CD4-positive, CD25-positive, alpha-beta regulatory T cell (primary cell): ENCODE results near the gene DGKG. TPM values are rescaled to one million over a fixed set of nuclear protein-coding genes. Genes with fewer than 3 reads are reported as not detected.

Experiments
- ATAC-seq, 2 donors: fragments of 150-1000 bp; cut with Tn5 transposase; one replicate each; pipeline ENCODE4 v1.10.0; 2021; ENCODE audit warnings: low read depth in 2 of 2, moderate number of reproducible peaks in 2 of 2, moderate library complexity in 1 of 2
- DNase-seq, 3 donors: peaks; one replicate each; pipeline versions ENCODE4 v3.0.0 to v3.0.0-alpha.2; 2012 to 2022; ENCODE audit warnings: mixed read lengths in 1 of 3
- H3K27ac ChIP-seq: one replicate; pipeline ENCODE4 v1.7.0; 2013; ENCODE audit warnings: mild to moderate bottlenecking, low read length; ENCODE audit not compliant: insufficient read depth, poor library complexity, severe bottlenecking
- H3K27me3 ChIP-seq: one replicate; pipeline ENCODE4 v1.7.0; 2013; ENCODE audit warnings: low read length; ENCODE audit not compliant: control insufficient read depth, insufficient read depth
- H3K36me3 ChIP-seq: one replicate; pipeline ENCODE4 v1.7.0; 2013; ENCODE audit warnings: mild to moderate bottlenecking, low read length, moderate library complexity; ENCODE audit not compliant: control insufficient read depth, insufficient read depth
- H3K4me1 ChIP-seq: 2 replicates; pipeline ENCODE4 v1.7.0; 2013; ENCODE audit warnings: mild to moderate bottlenecking, low read length; ENCODE audit not compliant: insufficient read depth, control insufficient read depth, poor library complexity, severe bottlenecking
- H3K4me3 ChIP-seq: one replicate; pipeline ENCODE4 v1.7.0; 2013; ENCODE audit warnings: low read depth, mild to moderate bottlenecking, low read length, moderate library complexity
- H3K9me3 ChIP-seq, 2 experiments: 1 replicate in 1 of 2; 2 replicates in 1 of 2; pipeline ENCODE4 v1.7.0; 2013; ENCODE audit warnings: low read length in 2 of 2, mild to moderate bottlenecking in 1 of 2, moderate library complexity in 1 of 2; ENCODE audit not compliant: control insufficient read depth in 2 of 2
- H3K27ac Mint-ChIP-seq, 3 donors: one replicate each; pipeline ENCODE4 v1.8.0; 2020 to 2022; ENCODE audit warnings: mild to moderate bottlenecking in 3 of 3, mixed read lengths in 3 of 3, moderate library complexity in 2 of 3
- H3K27me3 Mint-ChIP-seq: one replicate; pipeline ENCODE4 v1.8.0; 2022; ENCODE audit warnings: mild to moderate bottlenecking, mixed read lengths
- H3K36me3 Mint-ChIP-seq: one replicate; pipeline ENCODE4 v1.8.0; 2020; ENCODE audit warnings: mixed read lengths
- H3K4me1 Mint-ChIP-seq, 4 donors: one replicate each; pipeline ENCODE4 v1.8.0; 2020 to 2022; ENCODE audit warnings: mixed read lengths in 4 of 4, mild to moderate bottlenecking in 1 of 4
- H3K4me3 Mint-ChIP-seq, 4 donors: one replicate each; pipeline ENCODE4 v1.8.0; 2020 to 2022; ENCODE audit warnings: mild to moderate bottlenecking in 4 of 4, mixed read lengths in 4 of 4, moderate library complexity in 3 of 4
- H3K9me3 Mint-ChIP-seq, 7 donors: one replicate each; pipeline ENCODE4 v1.8.0; 2020 to 2022; ENCODE audit warnings: mixed read lengths in 7 of 7, mild to moderate bottlenecking in 3 of 7, moderate library complexity in 2 of 7
- polyA plus RNA-seq, 4 donors: library from polyadenylated mRNA; unstranded; fragments of 300-500 nt; fragmentation: Illumina TruSeq; gene quantifications; one replicate each; pipeline ENCODE4 v1.2.3, GENCODE V29; 2021
- total RNA-seq: library from RNA; stranded (reverse); gene quantifications from one replicate; pipeline ENCODE4 v1.2.3, GENCODE V29; 2022

Gene DGKG
- total and polyA plus RNA-seq, 5 donors from 2014 or later: 0.81 TPM; not detected in 4

DNA sequence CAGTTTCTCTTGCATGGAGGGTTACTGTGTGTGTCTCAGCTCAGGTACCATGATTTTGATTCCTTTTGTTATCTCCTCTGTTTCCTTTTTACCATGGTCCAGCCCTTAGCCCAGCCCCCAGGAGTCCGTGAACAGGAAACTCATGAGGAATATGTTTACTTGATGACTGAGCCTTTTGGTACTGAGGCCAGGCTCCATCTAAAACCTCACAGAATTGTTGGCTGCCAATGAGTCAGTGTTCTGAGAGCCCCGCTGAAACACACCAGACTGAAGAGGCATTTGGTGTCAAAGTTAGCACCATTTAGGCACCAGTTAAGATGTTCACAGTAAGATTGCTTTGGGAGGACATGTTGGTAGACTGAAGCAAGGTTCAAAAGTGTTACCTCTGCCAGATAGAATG is 80.9 kb downstream of the DGKG start:
- Mint-ChIP-seq H3K36me3 (no peaks in the 10 kb centered on the region), H3K27ac (no peak overlapping the region), H3K27me3 (peaks cover 15% of the 10 kb centered on the region), H3K4me1 (no peaks in the 10 kb centered on the region), H3K9me3 (peaks cover 0 to 2% (median 0%) of the 10 kb centered on the region in 7 donors), H3K4me3 (no peak overlapping the region)
- Histone ChIP-seq H3K9me3 (no peaks in the 10 kb centered on the region), H3K4me3 (no peak overlapping the region), H3K4me1 (no peaks in the 10 kb centered on the region), H3K27ac (no peak overlapping the region), H3K27me3 (peaks cover 3% of the 10 kb centered on the region), H3K36me3 (no peaks in the 10 kb centered on the region)
- ATAC-seq (no peak), DNase-seq (no peak)

DNA sequence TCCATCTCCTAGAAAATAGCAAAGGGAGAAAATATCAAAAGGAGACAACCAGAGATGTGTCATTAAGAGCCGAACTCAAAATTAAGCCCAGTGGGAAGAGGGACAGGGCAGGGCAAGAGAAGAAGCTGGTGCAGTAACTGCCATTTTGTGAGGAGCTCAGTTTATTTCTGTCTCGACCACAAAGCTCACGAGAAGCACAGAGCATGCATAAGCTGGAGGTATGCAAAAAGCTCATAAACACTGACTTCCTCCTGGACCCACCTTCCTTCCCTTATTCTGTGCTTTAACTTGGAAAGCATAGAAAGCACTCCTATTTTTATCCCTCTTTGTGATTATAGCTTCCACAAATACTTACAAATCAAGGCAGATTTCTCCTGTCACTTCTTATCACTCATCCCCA is 81.3 kb downstream of the DGKG start:
- ATAC-seq (no peak), DNase-seq (no peak)
- Mint-ChIP-seq H3K36me3 (no peaks in the 10 kb centered on the region), H3K27ac (no peak overlapping the region), H3K27me3 (peaks cover 15% of the 10 kb centered on the region), H3K4me3 (no peak overlapping the region), H3K9me3 (peaks cover 0 to 2% (median 0%) of the 10 kb centered on the region in 7 donors), H3K4me1 (no peaks in the 10 kb centered on the region)
- Histone ChIP-seq H3K4me3 (no peak overlapping the region), H3K36me3 (no peaks in the 10 kb centered on the region), H3K9me3 (no peaks in the 10 kb centered on the region), H3K27me3 (peaks cover 3% of the 10 kb centered on the region), H3K27ac (no peak overlapping the region), H3K4me1 (no peaks in the 10 kb centered on the region)

- no peak overlapping the region for H3K27ac Mint-ChIP-seq
- no peaks in the 10 kb centered on the region for H3K36me3 ChIP-seq
These were observed 84.6 kb downstream of the DGKG start for GRCh38 chr3:186277268-186277909.

DNA sequence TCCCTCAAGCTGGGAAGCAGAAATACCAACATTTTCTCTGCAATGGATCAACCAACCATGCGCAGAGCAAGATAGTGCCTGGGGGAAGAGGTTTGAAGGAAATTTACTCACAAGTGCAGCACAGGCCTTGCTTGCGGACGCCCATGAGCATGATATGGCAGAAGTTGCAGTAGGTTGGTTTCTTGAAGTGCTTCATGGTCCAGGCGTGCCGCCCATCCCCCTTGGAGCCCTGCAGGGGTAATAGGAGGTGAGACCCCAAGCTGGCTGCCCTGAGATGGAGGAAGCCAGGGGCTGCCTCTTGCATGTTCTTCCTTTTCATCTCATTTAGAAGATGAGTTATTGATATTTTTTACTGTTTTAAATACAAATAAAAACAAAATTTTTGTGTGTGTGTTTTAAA is 86.6 kb downstream of the DGKG start:
- H3K27ac Mint-ChIP-seq: no peak overlapping the region
- H3K36me3 ChIP-seq: no peaks in the 10 kb centered on the region
- no peak overlapping the region for H3K4me3 Mint-ChIP-seq
- no peak overlapping the region for H3K4me3 ChIP-seq
- no peak for ATAC-seq
- peaks cover 3% of the 10 kb centered on the region for H3K27me3 ChIP-seq
- no peaks in the 10 kb centered on the region for H3K4me1 Mint-ChIP-seq
- no peaks in the 10 kb centered on the region for H3K4me1 ChIP-seq
- H3K36me3 Mint-ChIP-seq: no peaks in the 10 kb centered on the region
- H3K9me3 ChIP-seq: no peaks in the 10 kb centered on the region
- DNase-seq: no peak
- no peak overlapping the region for H3K27ac ChIP-seq
- H3K9me3 Mint-ChIP-seq: peaks cover 0 to under 1% (median 0%) of the 10 kb centered on the region in 7 donors
- H3K27me3 Mint-ChIP-seq: peaks cover 15% of the 10 kb centered on the region

More at GRCh38 chr3:186277268-186277909, 84.6 kb downstream of the DGKG start:
- no peaks in the 10 kb centered on the region for H3K4me1 Mint-ChIP-seq
- Histone ChIP-seq H3K27me3 (peaks cover 3% of the 10 kb centered on the region), H3K9me3 (no peaks in the 10 kb centered on the region), H3K27ac (no peak overlapping the region), H3K4me1 (no peaks in the 10 kb centered on the region), H3K4me3 (no peak overlapping the region)
- no peak overlapping the region for H3K4me3 Mint-ChIP-seq
- H3K27me3 Mint-ChIP-seq: peaks cover 15% of the 10 kb centered on the region
- H3K9me3 Mint-ChIP-seq: peaks cover 0 to 2% (median 0%) of the 10 kb centered on the region in 7 donors
- DNase-seq (no peak), ATAC-seq (no peak)
- no peaks in the 10 kb centered on the region for H3K36me3 Mint-ChIP-seq

GRCh38 chr3:186273586-186273985 is 88.4 kb downstream of the DGKG start:
- Histone ChIP-seq H3K9me3 (no peaks in the 10 kb centered on the region), H3K27me3 (peaks cover 3% of the 10 kb centered on the region), H3K4me1 (no peaks in the 10 kb centered on the region), H3K27ac (no peak overlapping the region), H3K4me3 (no peak overlapping the region), H3K36me3 (no peaks in the 10 kb centered on the region)
- no peaks in the 10 kb centered on the region for H3K36me3 Mint-ChIP-seq
- H3K4me3 Mint-ChIP-seq: no peak overlapping the region
- peaks cover 10% of the 10 kb centered on the region for H3K27me3 Mint-ChIP-seq
- no peaks in the 10 kb centered on the region for H3K4me1 Mint-ChIP-seq
- ATAC-seq: no peak
- no peaks in the 10 kb centered on the region for H3K9me3 Mint-ChIP-seq
- no peak overlapping the region for H3K27ac Mint-ChIP-seq
- DNase-seq: no peak

- H3K4me1 Mint-ChIP-seq: no peaks in the 10 kb centered on the region
- no peaks in the 10 kb centered on the region for H3K27me3 ChIP-seq
- H3K4me3 ChIP-seq: no peak overlapping the region
- H3K4me1 ChIP-seq: no peaks in the 10 kb centered on the region
- H3K9me3 Mint-ChIP-seq: no peaks in the 10 kb centered on the region
- no peak for ATAC-seq
- DNase-seq: no peak
- H3K4me3 Mint-ChIP-seq: no peak overlapping the region
- H3K27ac Mint-ChIP-seq: no peak overlapping the region
- no peaks in the 10 kb centered on the region for H3K9me3 ChIP-seq
- no peaks in the 10 kb centered on the region for H3K36me3 ChIP-seq
- H3K36me3 Mint-ChIP-seq: no peaks in the 10 kb centered on the region
- peaks cover 5% of the 10 kb centered on the region for H3K27me3 Mint-ChIP-seq
- H3K27ac ChIP-seq: no peak overlapping the region
These were observed 91.3 kb downstream of the DGKG start for GRCh38 chr3:186270701-186271100.

DNA sequence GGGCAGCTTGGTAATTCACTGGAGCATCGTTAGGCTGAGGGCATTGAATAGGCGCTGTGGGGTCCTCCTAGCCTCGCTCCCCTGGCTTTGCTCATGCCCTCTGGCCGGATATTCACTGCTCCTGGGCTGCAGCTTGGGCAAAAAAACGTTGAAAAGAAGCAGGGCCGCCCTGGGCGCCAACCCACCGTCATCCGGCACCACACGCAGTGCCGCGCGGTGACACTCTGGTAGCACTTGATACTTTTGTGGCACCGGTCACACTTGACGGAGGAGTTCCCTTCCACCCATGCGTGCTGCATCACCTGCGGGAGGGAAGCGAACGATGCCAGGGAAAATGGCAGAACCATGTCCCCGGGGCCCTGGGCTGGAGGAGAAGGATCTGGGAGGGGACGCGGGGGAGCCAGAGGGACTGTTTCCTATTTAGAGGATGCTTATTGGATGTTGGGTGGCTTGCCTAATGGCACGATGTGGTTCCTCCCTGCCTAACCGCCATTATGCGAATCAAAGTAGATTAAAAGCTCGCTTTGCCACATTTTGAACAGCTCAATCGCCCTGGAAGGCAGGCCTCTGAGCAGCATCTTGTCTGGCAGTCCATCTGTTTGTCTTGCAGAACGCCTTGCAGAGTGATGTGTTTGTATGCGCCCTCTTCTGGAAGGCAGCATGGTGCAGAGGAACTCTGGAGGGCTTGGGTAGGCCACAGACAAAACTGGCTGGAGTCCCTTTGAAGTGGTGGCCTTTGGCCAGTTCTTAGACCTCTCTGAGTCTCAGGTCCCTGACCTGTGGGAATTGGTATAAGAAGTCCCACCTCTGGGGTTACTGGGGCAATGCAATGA is 93.2 kb downstream of the DGKG start:
- Mint-ChIP-seq H3K9me3 (no peaks in the 10 kb centered on the region), H3K27me3 (peaks cover 5% of the 10 kb centered on the region), H3K4me1 (no peaks in the 10 kb centered on the region), H3K27ac (no peak overlapping the region), H3K36me3 (no peaks in the 10 kb centered on the region), H3K4me3 (no peak overlapping the region)
- ATAC-seq (no peak), DNase-seq (no peak)
- no peak overlapping the region for H3K27ac ChIP-seq
- no peak overlapping the region for H3K4me3 ChIP-seq
- no peaks in the 10 kb centered on the region for H3K9me3 ChIP-seq
- H3K4me1 ChIP-seq: no peaks in the 10 kb centered on the region
- H3K27me3 ChIP-seq: no peaks in the 10 kb centered on the region
- no peaks in the 10 kb centered on the region for H3K36me3 ChIP-seq

GRCh38 chr3:186267758-186268157 is 94.3 kb downstream of the DGKG start:
- Histone ChIP-seq H3K9me3 (no peaks in the 10 kb centered on the region), H3K4me1 (no peaks in the 10 kb centered on the region), H3K36me3 (no peaks in the 10 kb centered on the region), H3K27ac (no peak overlapping the region), H3K27me3 (no peaks in the 10 kb centered on the region), H3K4me3 (no peak overlapping the region)
- DNase-seq (no peak), ATAC-seq (no peak)
- Mint-ChIP-seq H3K36me3 (no peaks in the 10 kb centered on the region), H3K4me3 (no peak overlapping the region), H3K27me3 (peaks cover 8% of the 10 kb centered on the region), H3K27ac (no peak overlapping the region), H3K4me1 (no peaks in the 10 kb centered on the region), H3K9me3 (no peaks in the 10 kb centered on the region)
